Measurements from ENCODE around the gene SPOCK2.

SPOCK2 gene

DNA sequence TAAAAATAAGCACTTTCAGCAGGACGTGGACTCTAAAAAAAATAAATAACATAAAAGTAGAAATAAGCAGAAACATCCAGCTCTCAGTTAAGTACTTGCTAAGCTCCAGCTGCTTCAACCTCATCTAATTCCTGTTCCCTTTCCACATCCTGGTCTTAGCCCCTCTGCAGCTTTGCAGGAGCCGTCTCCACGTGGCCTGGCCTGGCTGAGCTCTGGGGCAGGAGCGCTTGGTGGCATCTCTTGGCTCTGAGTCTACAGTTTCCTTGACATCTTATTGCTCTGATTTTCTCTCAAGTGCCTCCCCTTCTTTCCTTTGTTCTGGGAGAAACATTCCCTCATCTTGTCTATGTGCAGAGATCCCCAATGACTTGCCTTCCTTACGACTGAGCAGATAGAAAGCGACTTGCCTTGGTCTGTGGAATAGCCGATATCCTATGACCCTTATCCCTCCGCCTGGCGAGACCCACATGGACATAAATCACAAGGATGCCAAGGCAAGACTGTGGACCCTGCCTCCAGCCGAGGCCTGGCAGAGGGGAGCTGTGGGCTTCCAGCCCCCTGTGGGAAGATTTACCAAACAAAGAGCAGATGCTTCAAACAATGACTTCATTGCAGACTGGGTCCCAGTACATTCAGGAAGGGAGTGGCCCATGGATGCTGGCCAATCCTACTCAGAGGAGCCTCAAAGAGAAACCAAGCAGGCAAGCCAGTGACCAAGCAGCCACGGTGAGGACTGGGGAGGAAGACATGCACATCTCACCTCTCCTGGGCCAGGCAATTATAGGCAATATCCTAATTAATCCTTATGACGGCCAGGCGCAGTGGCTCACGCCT lies 61.9 kb downstream of the SPOCK2 start:
- TF ChIP-seq, protein P1, sequence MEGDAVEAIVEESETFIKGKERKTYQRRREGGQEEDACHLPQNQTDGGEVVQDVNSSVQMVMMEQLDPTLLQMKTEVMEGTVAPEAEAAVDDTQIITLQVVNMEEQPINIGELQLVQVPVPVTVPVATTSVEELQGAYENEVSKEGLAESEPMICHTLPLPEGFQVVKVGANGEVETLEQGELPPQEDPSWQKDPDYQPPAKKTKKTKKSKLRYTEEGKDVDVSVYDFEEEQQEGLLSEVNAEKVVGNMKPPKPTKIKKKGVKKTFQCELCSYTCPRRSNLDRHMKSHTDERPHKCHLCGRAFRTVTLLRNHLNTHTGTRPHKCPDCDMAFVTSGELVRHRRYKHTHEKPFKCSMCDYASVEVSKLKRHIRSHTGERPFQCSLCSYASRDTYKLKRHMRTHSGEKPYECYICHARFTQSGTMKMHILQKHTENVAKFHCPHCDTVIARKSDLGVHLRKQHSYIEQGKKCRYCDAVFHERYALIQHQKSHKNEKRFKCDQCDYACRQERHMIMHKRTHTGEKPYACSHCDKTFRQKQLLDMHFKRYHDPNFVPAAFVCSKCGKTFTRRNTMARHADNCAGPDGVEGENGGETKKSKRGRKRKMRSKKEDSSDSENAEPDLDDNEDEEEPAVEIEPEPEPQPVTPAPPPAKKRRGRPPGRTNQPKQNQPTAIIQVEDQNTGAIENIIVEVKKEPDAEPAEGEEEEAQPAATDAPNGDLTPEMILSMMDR (IDR thresholded peaks at IDR 0.05; ENCODE audit: low read depth, low read length, missing control alignments): no peak
- no peak for DNase-seq (ENCODE audit: low read depth)
- in situ Hi-C loops (cut with HindIII; ENCODE audit: low sequenced_read_pairs): no loop called here
- no peak overlapping the region for H3K4me3 ChIP-seq (ENCODE audit: low read depth, low read length)

DNA sequence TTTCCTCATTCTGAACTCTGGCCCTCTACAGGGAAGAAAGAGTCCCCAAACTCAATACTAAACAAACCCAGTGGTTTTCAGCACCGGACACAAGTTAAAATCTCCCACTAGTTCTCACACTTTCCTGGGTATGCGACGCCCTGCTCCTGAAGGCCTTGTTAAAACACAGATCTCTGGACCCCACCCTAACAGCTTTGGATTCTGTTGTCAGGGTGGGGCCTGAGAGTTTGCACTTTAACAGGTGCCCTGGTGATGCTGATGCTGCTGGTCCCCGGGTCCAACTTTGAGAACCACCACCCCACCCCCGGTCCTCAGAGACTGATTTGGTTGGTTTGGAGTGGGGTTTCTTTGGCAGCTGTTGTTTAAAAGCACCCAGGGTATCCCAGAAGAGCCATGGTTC lies 62.5 kb downstream of the SPOCK2 start:
- DNase-seq (ENCODE audit: low read depth): no peak
- H3K4me3 ChIP-seq (ENCODE audit: low read depth, low read length): no peak overlapping the region
- in situ Hi-C loops (cut with HindIII; ENCODE audit: low sequenced_read_pairs): no loop called here
- TF ChIP-seq, protein P1 (IDR thresholded peaks at IDR 0.05; ENCODE audit: low read depth, low read length, missing control alignments): no peak

DNA sequence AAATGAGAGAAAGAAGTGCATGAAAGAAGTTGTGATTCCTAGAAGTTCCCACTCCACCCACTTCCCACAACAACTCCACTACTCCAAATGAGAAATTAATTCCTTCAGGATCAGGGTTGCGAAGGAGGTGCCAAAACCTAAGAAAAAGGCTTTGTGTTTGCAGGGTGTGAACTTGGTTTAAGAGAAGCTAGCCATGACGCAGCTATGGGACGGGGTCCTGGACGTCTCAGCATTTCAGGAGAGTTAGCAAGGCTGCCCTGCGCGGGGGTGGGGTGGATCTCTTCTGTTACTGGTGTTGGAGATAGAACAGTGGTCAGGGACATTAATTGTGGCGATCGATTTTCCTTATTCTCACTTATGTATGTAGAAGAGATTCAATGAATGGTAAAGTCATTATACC lies 63.0 kb downstream of the SPOCK2 start:
- in situ Hi-C loops (cut with HindIII; ENCODE audit: low sequenced_read_pairs): no loop called here

DNA sequence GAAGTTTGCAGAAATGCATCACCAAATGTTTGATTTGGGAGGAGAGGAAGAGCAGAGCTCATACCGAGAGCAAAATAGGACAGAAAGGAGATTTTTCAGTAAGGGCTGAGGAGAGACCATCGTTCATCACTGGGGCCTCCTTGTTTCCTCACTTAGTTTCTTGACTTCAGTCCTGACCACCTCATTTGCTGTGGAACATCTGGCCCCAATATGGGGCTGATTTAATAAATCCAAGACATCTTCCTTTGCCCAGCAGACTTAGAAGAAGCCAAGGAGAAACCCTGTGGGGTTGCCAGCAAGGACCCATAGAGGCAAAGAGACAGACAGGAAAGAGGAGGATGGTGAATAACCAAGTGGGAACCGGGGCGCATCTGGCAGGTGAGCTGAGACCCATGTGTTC lies 63.8 kb downstream of the SPOCK2 start:
- no peak for DNase-seq (ENCODE audit: low read depth)
- TF ChIP-seq, protein P1 (IDR thresholded peaks at IDR 0.05; ENCODE audit: low read depth, low read length, missing control alignments): no peak
- no peak overlapping the region for H3K4me3 ChIP-seq (ENCODE audit: low read depth, low read length)
- in situ Hi-C loops (cut with HindIII; ENCODE audit: low sequenced_read_pairs): no loop called here

More for the DNA sequence above, 63.0 kb downstream of the SPOCK2 start:
- TF ChIP-seq, protein P1 (IDR thresholded peaks at IDR 0.05; ENCODE audit: low read depth, low read length, missing control alignments): no peak
- no peak for DNase-seq (ENCODE audit: low read depth)
- H3K4me3 ChIP-seq (ENCODE audit: low read depth, low read length): no peak overlapping the region

DNA sequence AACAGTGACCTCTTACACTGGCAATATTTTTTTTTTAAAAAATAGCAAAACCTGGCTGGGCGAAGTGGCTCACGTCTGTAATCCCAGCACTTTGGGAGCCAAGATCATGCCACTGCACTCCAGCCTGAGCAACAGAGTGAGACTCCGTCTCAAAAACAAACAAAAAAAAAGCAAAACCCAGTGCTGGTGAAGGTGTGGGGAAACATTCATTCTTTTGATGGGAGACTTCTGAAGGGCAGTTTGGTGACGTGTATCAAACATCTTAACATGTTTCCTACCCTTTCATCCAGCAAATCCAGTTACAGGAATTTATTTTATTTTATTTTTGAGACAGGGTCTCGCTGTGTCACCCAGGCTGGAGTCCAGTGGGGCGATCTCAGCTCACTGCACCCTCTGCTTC lies 66.1 kb downstream of the SPOCK2 start:
- no peak for DNase-seq (ENCODE audit: low read depth)
- in situ Hi-C loops (cut with HindIII; ENCODE audit: low sequenced_read_pairs): no loop called here
- TF ChIP-seq, protein P1 (IDR thresholded peaks at IDR 0.05; ENCODE audit: low read depth, low read length, missing control alignments): no peak
- H3K4me3 ChIP-seq (ENCODE audit: low read depth, low read length): no peak overlapping the region

DNA sequence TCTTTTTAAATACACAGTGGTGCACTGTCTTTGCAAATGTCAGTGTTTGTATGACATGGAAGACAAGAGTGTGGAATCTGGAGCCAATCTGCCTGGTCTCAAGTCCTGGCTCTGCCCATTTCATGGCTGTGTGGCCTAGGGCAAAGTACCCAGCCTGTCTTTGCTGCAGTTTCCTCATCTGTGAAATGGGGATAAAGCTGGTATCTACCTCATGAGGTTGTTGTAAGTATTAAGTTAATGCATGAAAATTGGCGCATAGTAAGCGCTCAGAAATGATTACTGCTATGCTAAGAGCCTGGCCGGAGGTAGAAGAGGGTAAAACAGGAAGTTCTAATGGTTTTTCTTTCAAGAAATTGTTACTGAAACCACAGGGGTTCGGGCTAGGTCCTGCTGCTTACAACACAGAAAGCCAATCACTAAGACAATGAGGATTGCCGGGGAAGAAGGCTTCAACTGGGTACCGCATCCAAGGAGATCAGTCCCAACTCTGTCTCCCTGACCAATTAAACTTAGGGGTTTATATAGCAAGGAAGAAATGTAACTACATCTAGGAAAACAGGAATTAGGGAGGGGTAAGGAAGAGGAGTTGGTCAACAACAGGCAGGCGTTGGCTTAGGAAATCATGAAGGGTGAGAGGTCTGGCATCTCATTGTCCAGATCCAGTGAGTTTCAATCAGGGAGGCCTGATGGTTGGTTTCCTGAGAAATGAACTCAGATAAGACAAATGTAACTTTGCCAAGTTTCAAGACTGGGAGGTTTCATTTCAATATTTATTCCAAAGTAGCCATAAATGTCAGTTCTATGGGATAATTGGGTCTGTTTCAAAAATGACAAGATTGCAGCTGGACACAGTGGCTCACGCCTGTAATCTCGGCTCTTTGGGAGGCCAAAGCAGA lies 67.2 kb downstream of the SPOCK2 start:
- no peak overlapping the region for H3K4me3 ChIP-seq (ENCODE audit: low read depth, low read length)
- TF ChIP-seq, protein P1 (IDR thresholded peaks at IDR 0.05; ENCODE audit: low read depth, low read length, missing control alignments): no peak
- in situ Hi-C loops (cut with HindIII; ENCODE audit: low sequenced_read_pairs): no loop called here
- no peak for DNase-seq (ENCODE audit: low read depth)
